Superior temporal gyrus (tissue), 1 donor: ENCODE data around the gene SUDS3.

Experiments used
- DNase-seq: peaks from one replicate; pipeline ENCODE4 v3.0.0-alpha.2; 2016; ENCODE audit errors: extremely low spot score

SUDS3 gene

GRCh38 chr12:118357257-118358007 is 18.9 kb upstream of the SUDS3 start:
- DNase-seq: peak; percentile 77

GRCh38 chr12:118358008-118358359 is 18.4 kb upstream of the SUDS3 start:
- no peak for DNase-seq

DNA sequence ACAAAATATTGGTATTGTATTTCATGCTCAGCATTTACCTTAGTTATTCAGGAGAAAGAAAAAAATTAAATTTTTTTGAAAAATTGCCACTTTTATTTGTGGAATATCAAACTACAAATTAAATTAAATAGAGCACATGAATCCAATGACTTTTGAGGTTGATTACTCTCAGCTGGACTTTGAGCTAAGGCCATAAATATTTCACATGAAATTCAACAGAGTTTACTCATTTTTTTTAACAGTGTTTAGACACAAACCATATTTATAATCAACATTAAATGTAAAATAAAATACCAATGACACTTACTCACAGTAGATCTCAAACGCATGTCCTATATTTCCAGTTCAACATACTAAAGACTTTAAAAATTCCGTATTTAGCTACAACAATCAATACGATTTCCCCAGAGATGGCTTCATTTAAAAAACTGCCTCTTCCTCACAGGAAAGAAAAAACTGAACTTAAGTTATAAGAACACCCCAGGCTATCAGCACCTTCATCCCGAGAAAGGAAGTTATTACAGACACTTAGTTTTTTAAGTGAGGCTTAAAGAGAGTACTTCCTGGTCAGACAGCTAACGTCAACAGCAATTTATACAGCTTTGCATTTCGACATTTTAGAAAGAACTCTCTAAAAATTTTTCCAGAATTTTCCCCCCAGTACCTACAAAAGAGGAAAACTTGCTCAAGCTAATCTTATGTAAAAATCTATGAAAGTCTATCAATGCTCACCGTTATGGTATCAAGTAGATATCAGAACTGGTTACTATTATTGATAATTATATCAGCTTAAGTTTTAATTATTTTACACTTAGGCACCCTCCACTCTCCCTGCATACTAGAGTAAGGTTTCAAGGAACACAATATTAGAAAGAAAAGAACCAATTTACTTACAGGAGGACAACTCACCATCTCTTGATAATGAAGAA is 17.5 kb upstream of the SUDS3 start:
- DNase-seq: no peak

- no peak for DNase-seq
These were observed 16.8 kb upstream of the SUDS3 start for GRCh38 chr12:118359541-118359915.

GRCh38 chr12:118361092-118361404 is 15.3 kb upstream of the SUDS3 start:
- no peak for DNase-seq

- no peak for DNase-seq
These were observed 14.5 kb upstream of the SUDS3 start for GRCh38 chr12:118361889-118362288.

DNA sequence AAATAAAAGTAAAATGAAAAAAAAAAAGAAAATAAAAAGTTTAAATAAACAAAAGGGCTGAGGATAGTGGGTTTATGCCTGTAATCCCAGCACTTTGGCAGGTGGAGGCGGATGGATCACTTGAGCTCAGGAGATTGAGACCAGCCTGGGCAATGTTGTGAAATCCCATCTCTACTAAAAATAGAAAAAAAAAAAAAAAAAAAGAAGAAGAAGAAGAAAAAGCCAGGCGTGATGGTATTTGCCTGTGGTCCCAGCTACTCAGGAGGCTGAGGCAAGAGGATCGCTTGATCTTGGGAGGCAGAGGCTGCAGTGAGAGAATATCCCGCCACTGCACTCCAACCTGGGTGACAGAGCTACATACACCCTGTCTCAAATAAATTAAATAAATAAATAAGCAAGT is 7.5 kb upstream of the SUDS3 start:
- DNase-seq: no peak

DNA sequence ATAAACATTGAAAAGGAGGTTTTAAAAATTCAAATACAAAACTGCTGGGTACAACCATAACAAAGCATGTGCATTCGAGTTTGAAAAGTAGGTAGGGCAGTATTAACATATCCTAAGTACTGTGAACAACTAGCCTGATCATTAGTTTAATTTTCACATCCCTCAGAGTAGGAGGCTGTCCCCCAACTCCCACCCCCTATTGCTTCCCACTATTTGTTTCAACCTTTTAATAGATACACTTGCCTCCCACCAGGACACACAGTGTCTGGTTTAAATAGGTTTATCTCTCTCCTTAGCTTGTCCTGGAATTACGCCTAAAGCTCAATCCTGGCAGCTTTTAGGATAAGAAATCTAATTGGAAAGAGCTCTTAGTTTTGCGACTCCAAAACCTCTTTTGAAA is 5.8 kb upstream of the SUDS3 start:
- no peak for DNase-seq

- DNase-seq: no peak
These were observed 4.8 kb upstream of the SUDS3 start for GRCh38 chr12:118371321-118372282.

- peak; percentile 98 for DNase-seq
These were observed 3.5 kb upstream of the SUDS3 start, which contains the start of gene TAOK3 for GRCh38 chr12:118372541-118373495. TSS of gene TAOK3 (minus strand) at chr12:118372907. CDS start at chr12:118255567, 117,340 bp downstream.

- no peak for DNase-seq
These were observed 2.7 kb upstream of the SUDS3 start for GRCh38 chr12:118373616-118374015.

DNA sequence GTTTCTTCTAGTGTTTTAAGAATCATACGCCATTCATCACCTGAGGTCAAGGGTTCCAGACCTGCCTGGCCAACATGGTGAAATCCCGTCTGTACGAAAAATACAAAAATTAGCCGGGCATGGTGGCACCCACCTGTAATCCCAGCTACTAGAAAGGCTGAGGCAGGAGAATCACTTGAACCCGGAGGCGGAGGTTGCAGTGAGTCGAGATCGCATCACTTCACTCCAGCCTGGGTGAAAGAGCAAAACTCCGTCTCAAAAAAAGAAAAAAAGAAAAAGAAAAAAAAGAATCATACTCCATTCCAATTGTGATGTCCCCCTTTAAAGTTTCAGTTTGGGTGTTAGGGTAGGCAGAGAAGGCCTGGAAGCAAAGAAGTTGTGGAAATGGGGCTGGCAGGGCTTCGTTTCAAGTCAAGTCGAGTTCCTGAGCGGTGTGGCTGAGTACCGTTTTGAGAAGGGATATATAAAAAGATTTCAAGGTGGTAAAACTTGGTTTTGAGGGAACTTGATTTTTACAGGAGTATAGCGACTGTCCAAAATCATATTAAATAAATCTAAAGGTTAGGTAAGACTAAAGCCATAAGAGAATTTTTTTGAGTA is 2.1 kb upstream of the SUDS3 start:
- DNase-seq: no peak

DNA sequence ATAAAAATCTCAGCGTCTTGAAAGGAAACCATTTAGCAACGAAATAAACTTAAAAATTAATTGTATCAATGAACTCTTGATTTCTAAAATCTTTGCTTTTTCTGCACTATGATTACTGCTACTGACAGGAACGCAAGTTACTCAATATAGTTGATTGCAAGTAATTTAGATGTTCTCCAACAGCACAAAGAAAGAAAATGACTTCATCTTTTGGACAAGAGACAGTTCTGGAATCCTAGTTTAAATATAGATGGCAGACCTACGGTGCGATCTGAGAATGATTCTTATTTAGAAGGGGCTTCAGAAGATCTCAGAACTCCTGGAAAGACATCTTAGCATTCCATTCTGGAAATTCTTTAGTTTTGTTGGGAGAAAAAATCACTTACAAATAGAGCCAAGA is 1.4 kb upstream of the SUDS3 start:
- DNase-seq: no peak

- DNase-seq: peak; percentile 82
These were observed 1.0 kb upstream of the SUDS3 start for GRCh38 chr12:118375348-118375747.

DNA sequence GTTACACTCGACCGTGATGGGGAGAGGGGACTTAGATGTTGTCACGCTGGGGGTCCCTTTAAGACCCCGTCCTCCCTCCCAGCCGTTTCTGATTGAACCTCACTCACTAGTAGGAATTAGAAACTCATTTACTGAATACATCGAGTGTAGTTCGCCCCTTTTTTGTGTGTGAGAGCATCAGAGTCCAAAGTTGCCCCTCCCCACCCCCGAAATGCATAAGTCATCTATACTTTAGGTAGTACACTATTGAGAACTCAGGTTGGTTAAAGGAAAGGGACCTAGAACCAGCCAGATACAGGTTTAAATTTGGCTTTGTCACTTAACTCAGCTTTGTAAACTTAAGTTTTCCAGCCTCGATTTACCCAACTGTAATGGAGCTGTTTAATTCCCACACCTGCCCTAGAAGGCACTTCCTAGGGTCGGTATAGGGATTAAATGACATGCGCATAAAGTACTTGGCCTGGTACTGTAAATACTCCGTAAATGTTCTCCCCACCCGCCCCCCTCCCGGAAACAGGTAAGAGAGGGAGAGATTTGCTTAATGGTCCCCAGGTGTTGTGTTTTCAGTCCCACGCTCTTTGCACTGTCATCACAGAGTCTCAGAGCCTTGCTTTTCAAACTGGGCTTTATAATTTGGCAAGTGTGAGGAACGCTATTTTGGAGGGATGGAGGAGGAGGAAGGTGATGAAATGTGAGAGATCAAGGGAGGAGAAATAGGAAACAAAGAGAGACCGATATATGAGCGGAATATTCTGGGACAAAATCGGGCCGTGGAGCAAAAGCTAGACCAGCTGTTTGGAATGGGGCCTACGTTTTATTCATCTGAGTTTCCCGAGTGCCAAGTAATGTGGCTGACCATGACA is 897 bp downstream of the SUDS3 start:
- no peak for DNase-seq

DNA sequence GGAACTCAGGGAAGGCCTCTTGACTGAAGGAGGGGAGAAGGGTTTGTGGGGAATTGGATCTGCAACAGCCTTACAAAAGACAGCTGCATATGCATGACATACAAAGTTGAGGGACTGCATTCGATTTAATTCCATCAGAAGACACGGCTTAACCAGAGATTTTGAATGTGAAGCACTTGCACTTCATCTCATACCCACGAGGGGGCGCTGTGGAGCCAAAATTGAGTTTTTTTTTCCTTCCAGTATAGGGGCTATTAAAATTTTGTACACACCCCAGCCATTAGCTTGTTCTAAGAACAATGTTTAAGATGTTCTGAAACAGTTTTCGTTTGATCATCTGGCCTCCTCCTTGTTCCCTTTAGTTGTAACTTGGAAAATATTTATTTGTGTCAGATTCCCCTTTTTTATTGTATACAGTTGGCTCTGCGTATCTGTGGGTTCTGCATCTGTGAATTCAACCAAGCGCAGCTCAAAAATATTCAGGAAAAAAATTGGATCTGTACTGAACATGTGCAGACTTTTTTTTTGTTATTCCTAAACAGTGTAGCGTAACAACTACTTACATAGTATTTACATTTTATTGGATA is 1.6 kb downstream of the SUDS3 start:
- peak; percentile 94 for DNase-seq

- DNase-seq: no peak
These were observed 15.1 kb downstream of the SUDS3 start for GRCh38 chr12:118391424-118391823.

- DNase-seq: peak; percentile 23
These were observed 15.5 kb downstream of the SUDS3 start for GRCh38 chr12:118391836-118392235.
